HG03045 (cell line): ENCODE data around the gene RANBP17.
"Not testable (repeated sequence)": the region's sequence is repeated elsewhere in the genome, so short reads cannot be mapped to it uniquely, and the experiment has no call there.

Experiments used
- ATAC-seq: cut with Tn5 transposase; IDR thresholded peaks from one replicate; pipeline ENCODE4 v1.9.1; 2021; ENCODE audit warnings: mild to moderate bottlenecking, moderate library complexity; ENCODE audit not compliant: unreplicated experiment

The RANBP17 gene

GRCh38 chr5:171283753-171284152 lies 421.9 kb downstream of the RANBP17 start:
- ATAC-seq: no peak

- no peak for ATAC-seq
Measured at GRCh38 chr5:171285465-171285864, 423.6 kb downstream of the RANBP17 start.

GRCh38 chr5:171288066-171288465 lies 426.2 kb downstream of the RANBP17 start:
- ATAC-seq: no peak

DNA sequence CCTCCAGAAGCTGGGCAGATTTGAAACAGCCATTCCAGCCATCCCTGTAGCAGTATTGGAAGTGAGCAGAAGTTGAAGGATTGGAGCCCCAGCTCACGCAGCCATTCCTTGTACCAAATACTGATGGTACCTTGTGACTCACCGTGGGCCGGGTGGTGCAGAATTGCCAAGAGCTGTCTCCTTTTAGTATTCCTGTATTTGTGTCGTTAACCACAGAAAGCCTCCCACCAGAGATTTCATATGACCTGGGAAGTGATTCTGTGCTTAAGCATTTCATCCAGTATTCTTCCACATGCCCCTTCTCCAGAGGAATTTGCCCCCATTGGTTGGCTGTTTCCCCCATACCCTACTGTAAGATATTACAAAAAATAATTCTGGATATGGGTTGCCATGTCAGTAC lies 429.6 kb downstream of the RANBP17 start:
- no peak for ATAC-seq

DNA sequence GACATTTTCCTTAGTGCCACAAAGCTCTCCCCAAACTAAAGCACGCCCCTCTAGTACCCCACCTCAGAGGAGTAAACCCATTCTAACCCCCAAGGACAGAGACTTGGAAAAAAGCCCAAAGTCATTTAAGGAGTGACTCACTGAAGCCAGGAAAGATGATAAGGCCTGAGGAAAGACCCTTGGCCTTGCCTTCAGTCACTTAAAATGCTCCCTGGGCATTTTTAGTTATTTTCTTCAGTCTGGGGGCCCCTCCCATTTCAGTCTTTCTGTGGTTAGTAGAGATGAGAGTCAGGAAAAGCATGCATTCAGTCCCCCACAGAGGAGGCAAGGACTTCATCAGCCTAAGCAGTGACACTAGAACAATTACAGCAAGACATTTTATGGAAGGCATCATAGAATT lies 433.5 kb downstream of the RANBP17 start:
- ATAC-seq: no peak

DNA sequence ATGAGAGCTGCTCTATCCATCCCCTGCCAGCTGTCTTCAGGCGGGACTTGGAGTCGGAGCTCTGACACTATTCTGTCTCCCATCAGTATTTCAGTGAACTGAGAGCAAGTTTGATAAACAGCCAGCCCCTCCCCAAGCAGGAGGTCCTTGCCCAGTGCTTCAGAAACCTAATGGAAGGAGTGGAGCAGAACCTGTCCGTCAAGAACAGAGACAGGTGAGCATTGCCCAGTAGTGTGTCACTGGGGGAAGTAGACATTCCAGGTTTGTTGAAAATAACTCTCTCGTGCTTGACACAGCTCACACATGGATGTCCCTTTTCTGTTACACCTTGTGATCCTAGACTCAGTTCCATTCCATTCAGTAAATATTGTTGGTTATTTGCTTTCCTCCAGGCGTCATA lies 434.0 kb downstream of the RANBP17 start:
- ATAC-seq: no peak

- not testable (repeated sequence) for ATAC-seq
Measured at GRCh38 chr5:171297941-171298340, 436.1 kb downstream of the RANBP17 start.

DNA sequence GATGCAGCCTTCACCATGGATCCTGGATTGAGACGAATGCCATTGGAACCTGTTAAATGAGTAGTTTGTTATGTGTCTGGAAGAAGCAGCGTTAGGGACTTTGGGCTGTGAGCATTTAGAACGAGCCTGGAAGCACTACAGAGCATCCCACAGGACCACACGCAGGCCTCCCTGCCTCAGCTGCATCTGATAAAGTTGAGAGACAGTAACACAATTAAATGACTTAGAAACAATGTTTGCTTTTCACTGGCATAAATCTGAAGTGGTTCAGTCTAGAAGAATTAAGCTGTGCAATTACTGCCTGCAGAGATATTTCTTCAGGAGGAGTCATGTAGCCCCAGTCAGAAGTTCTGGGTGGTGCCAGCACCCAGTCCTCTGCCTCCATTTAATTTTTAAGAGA lies 437.4 kb downstream of the RANBP17 start:
- ATAC-seq: no peak

- ATAC-seq: no peak
Measured at GRCh38 chr5:171299851-171300250, 438.0 kb downstream of the RANBP17 start.

DNA sequence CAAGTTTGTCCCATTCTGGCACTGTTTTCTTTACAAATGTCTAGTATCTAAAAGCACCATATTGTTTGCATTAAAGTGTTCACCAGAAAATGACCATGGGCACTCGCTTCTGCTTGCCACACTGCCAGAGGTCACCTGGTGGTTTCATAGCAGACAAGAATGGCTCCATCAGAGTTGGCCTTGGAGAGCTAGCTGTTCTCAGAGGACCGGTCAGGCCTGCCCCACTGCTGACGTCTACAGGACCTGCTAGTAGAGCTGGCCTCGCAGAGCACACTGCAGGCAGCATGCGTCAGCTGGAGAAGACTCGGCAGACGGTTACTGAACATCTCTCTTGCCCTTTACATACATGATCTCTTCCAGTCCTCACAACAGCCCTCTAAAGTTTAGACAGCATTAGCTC lies 438.5 kb downstream of the RANBP17 start:
- no peak for ATAC-seq

GRCh38 chr5:171306166-171306565 lies 444.3 kb downstream of the RANBP17 start:
- ATAC-seq: no peak

- ATAC-seq: no peak
Measured at GRCh38 chr5:171306781-171307591, 445.2 kb downstream of the RANBP17 start.

DNA sequence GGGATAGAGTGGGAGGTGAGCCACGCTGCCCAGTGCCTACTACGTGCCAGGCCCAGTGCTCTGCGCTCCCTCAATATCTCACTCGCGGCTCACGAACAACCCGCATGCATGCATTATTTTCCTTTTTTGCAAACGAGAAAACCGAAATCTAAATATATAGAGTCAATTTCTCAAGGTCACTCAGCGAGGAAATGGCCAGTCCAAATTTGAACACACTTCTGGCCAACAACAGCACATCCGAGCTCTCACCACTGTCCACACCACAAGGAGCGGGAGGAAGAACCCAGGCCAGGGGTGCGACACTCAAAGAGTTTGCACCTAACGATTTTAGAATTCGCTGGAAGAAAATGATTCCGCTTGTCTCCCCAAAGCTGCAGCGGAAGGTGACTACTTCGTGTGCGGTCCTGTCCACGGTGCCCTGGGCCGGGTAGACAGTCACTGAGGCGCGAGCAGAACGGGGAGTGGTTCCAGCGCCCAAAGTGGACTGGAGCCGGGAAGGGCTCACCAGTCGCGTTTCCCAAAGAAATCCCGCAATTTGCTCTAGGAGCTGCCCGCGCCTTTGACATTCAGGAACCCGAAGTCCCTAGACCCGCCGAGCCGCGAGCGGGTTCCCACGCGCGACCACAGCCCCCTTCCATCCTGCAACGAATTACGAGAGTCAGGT lies 446.1 kb downstream of the RANBP17 start:
- no peak for ATAC-seq

GRCh38 chr5:171308453-171309275 lies 446.8 kb downstream of the RANBP17 start, which contains the start of gene TLX3:
TLX3 (plus strand) TSS chr5:171309248; CDS start chr5:171309366, 118 bp downstream.
- no peak for ATAC-seq

GRCh38 chr5:171309276-171310211 lies 447.7 kb downstream of the RANBP17 start:
- no peak for ATAC-seq

GRCh38 chr5:171310212-171310818 lies 448.5 kb downstream of the RANBP17 start:
- no peak for ATAC-seq

GRCh38 chr5:171310819-171311321 lies 449.1 kb downstream of the RANBP17 start:
- ATAC-seq: no peak

GRCh38 chr5:171311322-171312077 lies 449.7 kb downstream of the RANBP17 start:
- ATAC-seq: no peak
